ENCODE measurements around the gene HSPA1B. TPM values are rescaled to one million over a fixed set of nuclear protein-coding genes. Genes with fewer than 3 reads are reported as not detected.
"Not testable (repeated sequence)": the region's sequence is repeated elsewhere in the genome, so short reads cannot be mapped to it uniquely, and the experiment has no call there.

HSPA1B gene
- polyA plus RNA-seq, 1 of the 3 experiments (the other 2 are of a cell fraction): 96.3 TPM

DNA sequence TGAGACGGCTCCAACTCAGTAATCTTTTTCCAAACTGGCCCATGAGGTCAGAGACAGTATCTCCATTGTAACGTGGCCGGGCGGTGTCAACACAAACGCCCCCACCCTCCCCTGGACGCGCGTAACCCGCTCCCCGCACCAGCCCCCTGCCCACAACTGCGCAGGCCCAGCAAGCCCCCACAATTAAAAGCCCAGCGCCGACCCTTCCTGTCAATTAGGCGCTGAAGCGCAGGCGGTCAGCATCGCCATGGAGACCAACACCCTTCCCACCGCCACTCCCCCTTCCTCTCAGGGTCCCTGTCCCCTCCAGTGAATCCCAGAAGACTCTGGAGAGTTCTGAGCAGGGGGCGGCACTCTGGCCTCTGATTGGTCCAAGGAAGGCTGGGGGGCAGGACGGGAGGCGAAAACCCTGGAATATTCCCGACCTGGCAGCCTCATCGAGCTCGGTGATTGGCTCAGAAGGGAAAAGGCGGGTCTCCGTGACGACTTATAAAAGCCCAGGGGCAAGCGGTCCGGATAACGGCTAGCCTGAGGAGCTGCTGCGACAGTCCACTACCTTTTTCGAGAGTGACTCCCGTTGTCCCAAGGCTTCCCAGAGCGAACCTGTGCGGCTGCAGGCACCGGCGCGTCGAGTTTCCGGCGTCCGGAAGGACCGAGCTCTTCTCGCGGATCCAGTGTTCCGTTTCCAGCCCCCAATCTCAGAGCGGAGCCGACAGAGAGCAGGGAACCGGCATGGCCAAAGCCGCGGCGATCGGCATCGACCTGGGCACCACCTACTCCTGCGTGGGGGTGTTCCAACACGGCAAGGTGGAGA lies 12.3 kb upstream of the HSPA1B start, which contains the start of the genes HSPA1A and HSPA1L (continued):
- TF ChIP-seq, protein P1, sequence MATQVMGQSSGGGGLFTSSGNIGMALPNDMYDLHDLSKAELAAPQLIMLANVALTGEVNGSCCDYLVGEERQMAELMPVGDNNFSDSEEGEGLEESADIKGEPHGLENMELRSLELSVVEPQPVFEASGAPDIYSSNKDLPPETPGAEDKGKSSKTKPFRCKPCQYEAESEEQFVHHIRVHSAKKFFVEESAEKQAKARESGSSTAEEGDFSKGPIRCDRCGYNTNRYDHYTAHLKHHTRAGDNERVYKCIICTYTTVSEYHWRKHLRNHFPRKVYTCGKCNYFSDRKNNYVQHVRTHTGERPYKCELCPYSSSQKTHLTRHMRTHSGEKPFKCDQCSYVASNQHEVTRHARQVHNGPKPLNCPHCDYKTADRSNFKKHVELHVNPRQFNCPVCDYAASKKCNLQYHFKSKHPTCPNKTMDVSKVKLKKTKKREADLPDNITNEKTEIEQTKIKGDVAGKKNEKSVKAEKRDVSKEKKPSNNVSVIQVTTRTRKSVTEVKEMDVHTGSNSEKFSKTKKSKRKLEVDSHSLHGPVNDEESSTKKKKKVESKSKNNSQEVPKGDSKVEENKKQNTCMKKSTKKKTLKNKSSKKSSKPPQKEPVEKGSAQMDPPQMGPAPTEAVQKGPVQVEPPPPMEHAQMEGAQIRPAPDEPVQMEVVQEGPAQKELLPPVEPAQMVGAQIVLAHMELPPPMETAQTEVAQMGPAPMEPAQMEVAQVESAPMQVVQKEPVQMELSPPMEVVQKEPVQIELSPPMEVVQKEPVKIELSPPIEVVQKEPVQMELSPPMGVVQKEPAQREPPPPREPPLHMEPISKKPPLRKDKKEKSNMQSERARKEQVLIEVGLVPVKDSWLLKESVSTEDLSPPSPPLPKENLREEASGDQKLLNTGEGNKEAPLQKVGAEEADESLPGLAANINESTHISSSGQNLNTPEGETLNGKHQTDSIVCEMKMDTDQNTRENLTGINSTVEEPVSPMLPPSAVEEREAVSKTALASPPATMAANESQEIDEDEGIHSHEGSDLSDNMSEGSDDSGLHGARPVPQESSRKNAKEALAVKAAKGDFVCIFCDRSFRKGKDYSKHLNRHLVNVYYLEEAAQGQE (IDR thresholded peaks at IDR 0.05; ENCODE audit: low read depth, low read length): 0 out of 2 replicates have a peak, but pooled peaks have one; percentile 41
- TF ChIP-seq TCF12 (IDR thresholded peaks at IDR 0.05) (no peak), NRF1 (IDR thresholded peaks at IDR 0.05; ENCODE audit: low read depth, low read length) (peak; percentile 46; the same call in 1 of the 2 replicates), FOXJ3 (CRISPR knock-in tag; IDR thresholded peaks at IDR 0.05) (no peak), SMC3 (IDR thresholded peaks at IDR 0.05; ENCODE audit: low read depth, low read length) (0 out of 2 replicates have a peak, but pooled peaks have one; percentile 7), YY1 (IDR thresholded peaks at IDR 0.05; ENCODE audit: low read depth) (no peak), EP300 (IDR thresholded peaks at IDR 0.05; ENCODE audit: borderline replicate concordance in 1 of 2, low read depth in 1 of 2, low read length in 1 of 2) (peak in 1 of 2 experiments; percentile 98; a peak in 2 of 4 replicates), RCOR1 (IDR thresholded peaks at IDR 0.05; ENCODE audit: low read length) (0 out of 2 replicates have a peak, but pooled peaks have one; percentile 49)
- TF ChIP-seq, protein P2, sequence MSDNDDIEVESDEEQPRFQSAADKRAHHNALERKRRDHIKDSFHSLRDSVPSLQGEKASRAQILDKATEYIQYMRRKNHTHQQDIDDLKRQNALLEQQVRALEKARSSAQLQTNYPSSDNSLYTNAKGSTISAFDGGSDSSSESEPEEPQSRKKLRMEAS (IDR thresholded peaks at IDR 0.05; ENCODE audit: low read depth): no peak; the same call in 1 of the 2 replicates
- TF ChIP-seq, protein P3, sequence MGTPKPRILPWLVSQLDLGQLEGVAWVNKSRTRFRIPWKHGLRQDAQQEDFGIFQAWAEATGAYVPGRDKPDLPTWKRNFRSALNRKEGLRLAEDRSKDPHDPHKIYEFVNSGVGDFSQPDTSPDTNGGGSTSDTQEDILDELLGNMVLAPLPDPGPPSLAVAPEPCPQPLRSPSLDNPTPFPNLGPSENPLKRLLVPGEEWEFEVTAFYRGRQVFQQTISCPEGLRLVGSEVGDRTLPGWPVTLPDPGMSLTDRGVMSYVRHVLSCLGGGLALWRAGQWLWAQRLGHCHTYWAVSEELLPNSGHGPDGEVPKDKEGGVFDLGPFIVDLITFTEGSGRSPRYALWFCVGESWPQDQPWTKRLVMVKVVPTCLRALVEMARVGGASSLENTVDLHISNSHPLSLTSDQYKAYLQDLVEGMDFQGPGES (IDR thresholded peaks at IDR 0.05; ENCODE audit: low read depth, low read length): no peak; the same call in 1 of the 2 replicates

DNA sequence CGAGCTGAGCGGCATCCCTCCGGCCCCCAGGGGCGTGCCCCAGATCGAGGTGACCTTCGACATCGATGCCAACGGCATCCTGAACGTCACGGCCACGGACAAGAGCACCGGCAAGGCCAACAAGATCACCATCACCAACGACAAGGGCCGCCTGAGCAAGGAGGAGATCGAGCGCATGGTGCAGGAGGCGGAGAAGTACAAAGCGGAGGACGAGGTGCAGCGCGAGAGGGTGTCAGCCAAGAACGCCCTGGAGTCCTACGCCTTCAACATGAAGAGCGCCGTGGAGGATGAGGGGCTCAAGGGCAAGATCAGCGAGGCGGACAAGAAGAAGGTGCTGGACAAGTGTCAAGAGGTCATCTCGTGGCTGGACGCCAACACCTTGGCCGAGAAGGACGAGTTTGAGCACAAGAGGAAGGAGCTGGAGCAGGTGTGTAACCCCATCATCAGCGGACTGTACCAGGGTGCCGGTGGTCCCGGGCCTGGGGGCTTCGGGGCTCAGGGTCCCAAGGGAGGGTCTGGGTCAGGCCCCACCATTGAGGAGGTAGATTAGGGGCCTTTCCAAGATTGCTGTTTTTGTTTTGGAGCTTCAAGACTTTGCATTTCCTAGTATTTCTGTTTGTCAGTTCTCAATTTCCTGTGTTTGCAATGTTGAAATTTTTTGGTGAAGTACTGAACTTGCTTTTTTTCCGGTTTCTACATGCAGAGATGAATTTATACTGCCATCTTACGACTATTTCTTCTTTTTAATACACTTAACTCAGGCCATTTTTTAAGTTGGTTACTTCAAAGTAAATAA lies 10.2 kb upstream of the HSPA1B start:
- Histone ChIP-seq H3K4me2 (peak overlapping the region; percentile 50), H3F3A (replicated peaks; ENCODE audit: insufficient read depth) (peaks cover 11% of the 10 kb centered on the region), H3K79me2 (ENCODE audit: insufficient read depth) (peaks cover 10% of the 10 kb centered on the region), H3K4me3 (ENCODE audit: low read depth in 2 of 2, low read length in 1 of 2) (peak overlapping the region; percentile 26 to 39; a peak in 2 of 4 replicates)
- H3K27ac ChIP-seq (ENCODE audit: low read depth in 2 of 2, low read length in 1 of 2); H3K9me2 ChIP-seq; H3K36me3 ChIP-seq (replicated peaks in 1 of 2; ENCODE audit: control insufficient read depth in 1 of 2, insufficient read depth in 2 of 2, low read length in 1 of 2); DNase-seq; H3K27me3 ChIP-seq (ENCODE audit: insufficient read depth); CTCF ChIA-PET; POLR2A ChIA-PET; H2AFZ ChIP-seq (ENCODE audit: low read depth); H3K9ac ChIP-seq; H3K4me1 ChIP-seq (ENCODE audit: control insufficient read depth in 1 of 2, insufficient read depth in 2 of 2, low read depth in 1 of 2, low read length in 1 of 2); H4K20me1 ChIP-seq (ENCODE audit: insufficient read depth); H3K9me3 ChIP-seq: not testable (repeated sequence)
- WGBS (ENCODE audit: low lambda C conversion rate): 84% methylated on average over 7 of the region's 37 CpGs

DNA sequence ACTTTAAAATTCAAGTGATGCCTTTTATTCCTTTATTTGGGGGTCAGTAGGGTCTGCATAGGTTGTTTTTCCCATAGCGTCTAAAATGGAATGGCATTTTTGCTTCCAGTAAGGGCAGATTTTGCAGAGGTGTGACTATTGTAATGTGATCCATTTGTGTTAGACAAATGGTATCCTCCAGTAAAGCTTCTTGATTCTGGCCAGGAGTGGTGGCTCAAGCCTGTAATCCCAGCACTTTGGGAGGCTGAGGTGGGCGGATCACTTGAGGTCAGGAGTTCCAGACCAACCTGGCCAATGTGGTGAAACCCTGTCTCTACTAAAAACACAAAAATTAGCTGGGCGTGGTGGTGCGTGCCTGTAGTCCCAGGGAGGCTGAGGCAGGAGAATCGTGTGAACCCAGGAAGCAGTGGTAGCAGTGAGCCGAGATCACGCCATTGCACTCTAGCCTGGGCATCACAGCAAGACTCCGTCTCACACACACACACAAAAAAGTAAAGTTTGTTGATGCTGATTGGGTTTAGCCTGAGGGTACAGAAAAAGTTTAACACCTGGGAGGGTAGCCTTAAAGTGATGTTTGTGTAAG lies 9.5 kb upstream of the HSPA1B start:
- Histone ChIP-seq H3K4me3 (ENCODE audit: low read depth in 2 of 2, low read length in 1 of 2) (peak overlapping the region; percentile 26 to 39; a peak in 2 of 4 replicates), H3K4me2 (peak overlapping the region; percentile 50), H3K79me2 (ENCODE audit: insufficient read depth) (peaks cover 10% of the 10 kb centered on the region), H3F3A (replicated peaks; ENCODE audit: insufficient read depth) (peaks cover 17% of the 10 kb centered on the region)
- H3K9me2 ChIP-seq; POLR2A ChIA-PET; DNase-seq; H3K27me3 ChIP-seq (ENCODE audit: insufficient read depth); CTCF ChIA-PET; H2AFZ ChIP-seq (ENCODE audit: low read depth); H3K9me3 ChIP-seq; H4K20me1 ChIP-seq (ENCODE audit: insufficient read depth); H3K27ac ChIP-seq (ENCODE audit: low read depth in 2 of 2, low read length in 1 of 2); H3K36me3 ChIP-seq (replicated peaks in 1 of 2; ENCODE audit: control insufficient read depth in 1 of 2, insufficient read depth in 2 of 2, low read length in 1 of 2); H3K9ac ChIP-seq; H3K4me1 ChIP-seq (ENCODE audit: control insufficient read depth in 1 of 2, insufficient read depth in 2 of 2, low read depth in 1 of 2, low read length in 1 of 2): not testable (repeated sequence)
- 84% methylated on average over 8 of the region's 8 CpGs for WGBS (ENCODE audit: low lambda C conversion rate)
